Measurements from ENCODE around the gene WNT11.

DNA sequence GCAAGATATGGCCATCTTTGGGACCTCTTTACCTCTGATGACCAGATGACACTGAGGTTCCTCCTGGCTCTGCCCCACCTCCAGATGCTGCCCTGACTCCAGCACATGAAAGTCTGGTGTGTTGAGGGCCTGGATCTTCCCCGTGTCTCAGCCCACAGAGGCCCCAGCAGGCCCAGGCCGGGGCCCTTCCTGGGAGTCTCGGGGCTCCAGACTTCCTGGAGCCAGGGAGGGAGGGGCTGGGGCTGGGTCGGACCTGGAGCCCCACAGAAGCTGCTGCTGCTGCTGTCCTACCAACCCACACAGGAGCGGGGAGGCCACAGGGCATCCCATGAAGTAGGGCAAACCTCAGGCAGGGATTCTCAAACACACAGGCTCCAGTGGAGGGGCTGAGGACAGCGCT lies 32.2 kb upstream of the WNT11 start:
- TF ChIP-seq, protein P1, sequence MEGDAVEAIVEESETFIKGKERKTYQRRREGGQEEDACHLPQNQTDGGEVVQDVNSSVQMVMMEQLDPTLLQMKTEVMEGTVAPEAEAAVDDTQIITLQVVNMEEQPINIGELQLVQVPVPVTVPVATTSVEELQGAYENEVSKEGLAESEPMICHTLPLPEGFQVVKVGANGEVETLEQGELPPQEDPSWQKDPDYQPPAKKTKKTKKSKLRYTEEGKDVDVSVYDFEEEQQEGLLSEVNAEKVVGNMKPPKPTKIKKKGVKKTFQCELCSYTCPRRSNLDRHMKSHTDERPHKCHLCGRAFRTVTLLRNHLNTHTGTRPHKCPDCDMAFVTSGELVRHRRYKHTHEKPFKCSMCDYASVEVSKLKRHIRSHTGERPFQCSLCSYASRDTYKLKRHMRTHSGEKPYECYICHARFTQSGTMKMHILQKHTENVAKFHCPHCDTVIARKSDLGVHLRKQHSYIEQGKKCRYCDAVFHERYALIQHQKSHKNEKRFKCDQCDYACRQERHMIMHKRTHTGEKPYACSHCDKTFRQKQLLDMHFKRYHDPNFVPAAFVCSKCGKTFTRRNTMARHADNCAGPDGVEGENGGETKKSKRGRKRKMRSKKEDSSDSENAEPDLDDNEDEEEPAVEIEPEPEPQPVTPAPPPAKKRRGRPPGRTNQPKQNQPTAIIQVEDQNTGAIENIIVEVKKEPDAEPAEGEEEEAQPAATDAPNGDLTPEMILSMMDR (IDR thresholded peaks at IDR 0.05): no peak
- no peak for TF ChIP-seq POLR2A (IDR thresholded peaks at IDR 0.05)
